ENCODE results near the gene ATXN1.

- TF ChIP-seq CCAR2 (optimal IDR thresholded peaks at IDR 0.05; ENCODE audit: low read depth, low read length) (no peak), YY1 (IDR thresholded peaks at IDR 0.05; ENCODE audit: insufficient read depth, insufficient replicate concordance, low read depth, low read length) (no peak), YEATS4 (CRISPR knock-in tag; IDR thresholded peaks at IDR 0.05; ENCODE audit: borderline replicate concordance) (no peak), IKZF4 (CRISPR knock-in tag; IDR thresholded peaks at IDR 0.05; ENCODE audit: borderline replicate concordance, low read depth, not compliant biosample characterization) (no peak), KDM4B (CRISPR knock-in tag; IDR thresholded peaks at IDR 0.05) (no peak), FOXA1 (IDR thresholded peaks at IDR 0.05) (no peak), FOXA1 (CRISPR knock-in tag; IDR thresholded peaks at IDR 0.05) (no peak)
Measured at GRCh38 chr6:16493802-16494201, 267.5 kb downstream of the ATXN1 start.
